Measurements from ENCODE around the gene PRXL2A.

DNA sequence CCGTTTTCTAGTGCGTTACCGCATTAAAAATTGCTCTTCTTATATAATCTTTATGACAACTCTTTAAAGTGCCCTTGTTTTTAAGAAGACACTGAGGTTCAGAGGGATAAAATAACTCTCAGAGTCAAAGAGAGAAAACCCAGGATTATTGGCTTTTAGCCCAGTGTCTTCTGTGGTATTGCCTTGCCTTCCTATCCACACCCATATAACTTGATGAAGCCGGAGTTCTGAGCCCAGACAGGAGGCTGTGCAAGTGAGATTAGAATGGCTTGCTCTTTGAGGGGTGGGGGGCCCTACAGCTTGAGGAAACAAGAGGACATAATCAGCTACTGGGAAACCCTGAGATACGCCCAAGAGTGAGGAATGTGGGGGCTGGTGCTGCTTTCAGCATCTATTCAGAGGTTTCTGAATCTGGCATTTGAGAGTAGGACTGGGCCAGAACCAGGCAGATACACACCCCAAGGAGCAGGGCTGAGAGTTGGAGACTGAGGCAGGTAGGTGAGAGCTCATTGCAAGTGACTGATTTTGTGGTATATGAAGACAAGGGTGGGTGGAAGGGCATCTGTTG lies 2.3 kb downstream of the PRXL2A start:
- TF ChIP-seq POLR2A (IDR thresholded peaks at IDR 0.05) (no peak), POLR2AphosphoS5 (IDR thresholded peaks at IDR 0.05) (no peak)
